Muscle layer of duodenum (tissue), 2 donors: Measurements from ENCODE around the gene MEFV.

ENCODE experiments used
- H3K27ac ChIP-seq: one replicate; pipeline ENCODE4 v1.7.0; 2013; ENCODE audit warnings: mild to moderate bottlenecking, low read length
- H3K27me3 ChIP-seq: one replicate; pipeline ENCODE4 v1.7.0; 2013; ENCODE audit warnings: low read depth, mild to moderate bottlenecking, control low read depth, low read length
- H3K36me3 ChIP-seq, 2 donors: one replicate each; pipeline ENCODE4 v1.7.0; 2013; ENCODE audit warnings: low read length in 2 of 2, control low read depth in 1 of 2, mild to moderate bottlenecking in 1 of 2; ENCODE audit not compliant: insufficient read depth in 2 of 2, control insufficient read depth in 1 of 2
- H3K4me1 ChIP-seq, 2 donors: one replicate each; pipeline ENCODE4 v1.7.0; 2013; ENCODE audit warnings: low read length in 2 of 2, mild to moderate bottlenecking in 2 of 2, control low read depth in 1 of 2, moderate library complexity in 1 of 2; ENCODE audit not compliant: insufficient read depth in 2 of 2, control insufficient read depth in 1 of 2
- H3K4me3 ChIP-seq, 2 donors: one replicate each; pipeline ENCODE4 v1.7.0; 2013; ENCODE audit warnings: low read length in 2 of 2, low read depth in 1 of 2, mild to moderate bottlenecking in 1 of 2
- H3K9me3 ChIP-seq, 2 donors: one replicate each; pipeline ENCODE4 v1.7.0; 2013; ENCODE audit warnings: low read length in 2 of 2, control low read depth in 1 of 2, mild to moderate bottlenecking in 1 of 2; ENCODE audit not compliant: control insufficient read depth in 1 of 2
- donor health status: healthy.

The MEFV gene

DNA sequence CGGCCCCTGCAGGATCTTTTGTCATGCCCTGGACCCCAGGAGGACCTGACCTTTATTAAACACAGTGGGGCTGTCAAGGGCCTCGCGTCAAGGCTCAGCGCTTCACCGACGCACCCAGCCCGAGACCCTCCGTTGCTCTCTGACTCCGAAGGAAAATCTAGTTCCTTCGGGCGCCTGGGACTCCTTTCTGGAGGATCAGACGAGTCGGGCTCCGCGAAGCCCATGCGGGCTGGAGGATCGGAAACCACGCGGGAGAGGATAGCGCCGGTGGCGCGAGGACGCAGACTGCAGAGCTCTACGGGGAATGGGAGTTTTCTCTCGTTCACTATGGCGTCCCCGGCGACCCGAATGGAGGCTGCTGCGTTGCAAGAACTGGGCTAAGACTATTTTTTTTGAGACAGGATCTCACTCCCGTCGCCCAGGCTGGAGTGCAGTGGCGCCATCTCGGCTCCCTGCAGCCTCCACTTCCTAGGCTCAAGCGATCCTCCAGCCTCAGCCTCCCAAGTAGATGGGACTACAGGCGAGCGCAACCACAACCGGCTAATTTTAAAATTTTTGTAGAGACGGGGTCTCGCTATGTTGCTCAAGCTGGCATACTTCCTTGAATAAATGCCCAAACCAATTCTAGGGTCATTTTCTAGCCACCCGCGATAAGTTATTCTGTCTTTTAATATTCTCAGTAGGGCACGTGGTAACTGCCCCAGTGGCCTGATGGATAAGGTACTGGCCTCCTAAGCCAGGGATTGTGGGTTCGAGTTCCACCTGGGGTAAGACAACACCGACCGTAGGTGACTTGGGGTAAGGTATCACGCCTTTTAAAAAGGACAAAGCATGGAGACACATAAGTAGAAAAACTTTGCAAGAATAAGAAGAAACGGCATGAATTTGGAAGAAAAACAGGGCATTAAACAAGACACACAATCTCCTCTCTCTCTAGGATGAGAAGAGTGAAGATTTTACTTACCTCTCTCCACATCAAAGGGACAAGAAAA is 62.9 kb downstream of the MEFV start:
- H3K27ac ChIP-seq = no peak overlapping the region
- no peak overlapping the region for H3K4me3 ChIP-seq
- no peaks in the 10 kb centered on the region for H3K36me3 ChIP-seq
- peaks cover 0 to 14% of the 10 kb centered on the region in 2 donors for H3K4me1 ChIP-seq
- peaks cover 54% of the 10 kb centered on the region for H3K27me3 ChIP-seq
- no peaks in the 10 kb centered on the region for H3K9me3 ChIP-seq

- Histone ChIP-seq H3K4me1 (peaks cover 0 to 17% of the 10 kb centered on the region in 2 donors), H3K36me3 (no peaks in the 10 kb centered on the region), H3K9me3 (no peaks in the 10 kb centered on the region), H3K27me3 (peaks cover 59% of the 10 kb centered on the region), H3K27ac (no peak overlapping the region), H3K4me3 (no peak overlapping the region)
Observed at GRCh38 chr16:3192476-3193019, 63.9 kb downstream of the MEFV start.
